GM10847 (cell line): ENCODE data around the gene HBS1L.

Source experiments
- POLR2A ChIP-seq: IDR thresholded peaks from 2 replicates; pipeline ENCODE4 v1.6.1; 2011; ENCODE audit not compliant: insufficient read length; ENCODE audit errors: extremely low read depth

Gene HBS1L

DNA sequence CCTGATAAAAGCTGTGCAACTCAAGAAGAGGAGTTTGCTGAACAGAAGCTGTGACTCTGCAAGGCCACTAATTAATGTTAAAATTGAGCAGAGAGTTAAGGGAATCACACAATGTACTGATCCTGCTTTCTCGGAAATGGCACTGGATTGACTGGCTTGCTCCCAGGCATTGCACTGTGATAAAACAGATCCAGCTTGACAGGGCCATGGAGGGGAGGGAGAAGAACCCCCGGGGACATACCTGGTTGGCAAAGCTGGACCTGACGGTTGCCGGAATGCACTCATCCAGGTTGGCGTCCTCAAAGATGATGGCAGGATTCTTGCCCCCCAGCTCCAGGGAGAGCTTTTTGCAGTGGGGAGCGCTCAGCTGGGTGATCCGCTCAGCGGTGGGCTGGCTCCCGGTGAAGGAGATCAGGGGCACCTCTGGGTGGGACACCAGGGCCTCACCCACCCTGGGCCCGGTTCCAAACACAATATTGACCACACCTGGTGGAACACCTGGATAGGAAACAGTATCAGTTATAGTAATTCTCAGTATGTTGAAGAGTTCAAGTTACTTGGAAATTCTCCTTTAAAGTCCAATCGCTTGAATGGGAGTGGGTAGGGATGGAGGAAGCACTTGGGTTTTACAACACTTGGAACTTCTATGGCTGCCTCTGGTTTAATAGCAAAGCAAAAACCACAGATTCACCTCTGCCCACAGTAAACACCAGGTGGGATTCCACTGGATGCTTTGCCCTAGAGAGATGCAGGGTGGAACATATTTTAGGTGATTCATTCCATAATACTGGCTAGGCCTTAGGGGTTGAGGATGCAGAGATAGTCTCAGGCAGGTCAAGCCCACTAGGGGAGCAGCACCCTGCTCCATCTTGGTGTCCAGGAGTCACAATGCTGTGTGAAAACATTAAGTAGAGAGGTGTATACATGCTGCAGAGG is 121.8 kb downstream of the HBS1L start:
- TF ChIP-seq POLR2A: no peak

- no peak for TF ChIP-seq POLR2A
These were observed 122.5 kb downstream of the HBS1L start for GRCh38 chr6:134932098-134932497.

DNA sequence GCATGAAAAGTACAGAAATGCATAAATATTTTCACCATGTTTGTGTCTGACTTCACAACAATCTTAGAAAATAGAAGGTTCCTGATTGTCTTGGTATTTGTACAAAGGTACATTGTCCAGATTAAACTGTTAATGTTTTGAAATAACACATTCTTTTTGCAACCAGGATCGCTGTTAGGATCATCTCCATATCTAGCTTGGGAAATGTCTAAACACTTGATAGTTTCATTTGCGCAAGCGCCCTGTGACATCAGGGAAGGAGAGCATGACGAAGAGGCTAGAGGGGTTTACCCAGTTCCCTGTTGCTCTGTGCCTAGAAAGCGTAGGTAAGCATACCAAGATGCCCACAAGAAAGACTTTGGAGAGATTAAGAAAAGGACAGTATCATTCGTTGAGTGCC is 124.2 kb downstream of the HBS1L start:
- TF ChIP-seq POLR2A: no peak

DNA sequence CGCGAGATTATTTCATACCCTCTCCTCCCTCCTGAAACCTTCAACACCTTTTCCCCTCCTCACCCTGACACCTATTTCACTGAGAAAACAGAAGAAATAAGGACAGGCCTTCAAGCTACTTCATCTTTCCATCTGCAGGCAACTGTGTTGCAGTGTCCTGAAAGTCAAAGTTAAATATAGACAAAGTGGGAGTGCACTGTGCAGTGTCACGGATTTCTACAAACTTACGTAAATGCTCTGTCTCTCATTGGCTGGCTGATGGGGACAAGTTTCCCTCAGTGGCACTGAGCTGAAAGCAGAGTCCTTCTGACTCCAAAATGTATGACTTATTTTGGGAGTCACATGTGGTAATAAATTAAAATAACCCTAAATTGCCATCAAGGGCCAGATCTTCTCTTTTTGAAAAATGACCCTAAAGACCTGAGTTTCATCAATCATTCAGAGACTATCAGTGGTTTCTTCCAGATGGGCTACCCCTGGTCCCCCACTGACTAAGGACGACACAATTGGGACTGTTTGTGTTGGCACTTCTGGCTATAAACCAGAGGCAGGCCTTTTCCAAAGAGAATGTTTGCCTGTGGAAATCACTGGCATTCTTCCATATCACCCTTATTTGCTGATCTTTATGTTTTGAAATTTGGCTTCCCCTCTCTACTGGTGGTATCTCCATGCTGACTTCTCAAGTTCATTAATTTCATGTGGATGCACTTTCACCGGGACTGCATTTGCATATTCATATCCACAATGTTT is 126.3 kb downstream of the HBS1L start:
- no peak for TF ChIP-seq POLR2A

GRCh38 chr6:134925800-134926199 is 128.8 kb downstream of the HBS1L start:
- TF ChIP-seq POLR2A: no peak

- TF ChIP-seq POLR2A: no peak
These were observed 132.8 kb downstream of the HBS1L start for GRCh38 chr6:134921721-134922261.

- TF ChIP-seq POLR2A: no peak
These were observed 133.3 kb downstream of the HBS1L start for GRCh38 chr6:134921276-134921675.

DNA sequence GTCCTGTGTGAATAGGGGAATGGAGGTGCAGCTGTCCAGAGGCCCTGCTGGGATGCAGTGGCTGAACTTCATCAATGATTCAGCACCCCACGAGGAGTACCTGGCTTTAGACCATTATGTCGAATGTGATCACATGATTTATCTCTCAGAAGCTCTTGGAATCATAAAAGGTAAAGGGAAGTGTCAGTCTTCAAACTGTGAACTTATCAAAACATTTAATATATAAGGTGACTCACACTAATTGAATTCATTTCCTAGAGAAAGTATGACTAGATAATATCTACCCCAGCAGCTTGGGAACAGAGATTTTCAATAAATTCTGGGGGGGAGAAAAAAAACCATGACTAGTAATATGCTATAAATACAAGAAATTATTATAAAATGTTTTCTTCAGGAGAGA is 134.2 kb downstream of the HBS1L start:
- TF ChIP-seq POLR2A: no peak

- no peak for TF ChIP-seq POLR2A
These were observed 136.1 kb downstream of the HBS1L start for GRCh38 chr6:134918418-134918961.

DNA sequence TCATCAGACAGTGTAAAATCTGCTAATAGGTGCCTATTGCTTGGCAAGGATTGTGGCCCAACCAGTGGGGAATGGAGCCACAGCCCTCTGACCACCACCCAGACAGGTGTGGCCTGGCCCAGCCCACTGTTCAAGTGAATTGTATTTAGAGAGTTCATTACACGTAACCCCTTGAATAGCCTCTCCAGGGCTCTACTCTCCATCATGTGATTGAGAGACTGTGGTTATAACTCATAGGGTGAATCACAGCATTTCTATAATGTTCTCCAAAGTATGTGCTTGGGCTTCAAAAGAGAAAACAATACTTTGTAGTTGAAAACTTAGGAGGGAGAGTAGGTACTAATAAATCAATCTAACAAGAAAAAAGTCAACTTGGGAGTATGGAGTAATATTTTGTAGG is 143.1 kb downstream of the HBS1L start:
- TF ChIP-seq POLR2A: no peak

- TF ChIP-seq POLR2A: no peak
These were observed 144.1 kb downstream of the HBS1L start for GRCh38 chr6:134910593-134910935.
